A549 (cell line): ENCODE results near the gene ITCH.

Experiments used
- CTCF ChIP-seq: fragments of >200 bp; sonication (Bioruptor Twin); formaldehyde crosslinking; IDR thresholded peaks from 3 replicates; pipeline ENCODE4 v1.5.1; 2016
- POLR2A ChIP-seq: IDR thresholded peaks from 2 replicates; pipeline ENCODE4 v1.6.1; 2012; ENCODE audit warnings: mild to moderate bottlenecking, low read length

GRCh38 chr20:34334654-34335407 is 28.2 kb upstream of the ITCH start:
- TF ChIP-seq POLR2A: no peak
- no peak for TF ChIP-seq CTCF
